GM20000 (cell line): ENCODE measurements around the gene DUSP8.

Experiments
- DNase-seq: peaks from one replicate; pipeline ENCODE4 v3.0.0; 2012; ENCODE audit warnings: low spot score
- TF ChIP-seq, protein P1 (sequence below): IDR thresholded peaks from 2 replicates; pipeline ENCODE4 v1.5.1; 2012; ENCODE audit warnings: mild to moderate bottlenecking, control low read depth; ENCODE audit errors: extremely low read depth, missing control alignments

Gene DUSP8

DNA sequence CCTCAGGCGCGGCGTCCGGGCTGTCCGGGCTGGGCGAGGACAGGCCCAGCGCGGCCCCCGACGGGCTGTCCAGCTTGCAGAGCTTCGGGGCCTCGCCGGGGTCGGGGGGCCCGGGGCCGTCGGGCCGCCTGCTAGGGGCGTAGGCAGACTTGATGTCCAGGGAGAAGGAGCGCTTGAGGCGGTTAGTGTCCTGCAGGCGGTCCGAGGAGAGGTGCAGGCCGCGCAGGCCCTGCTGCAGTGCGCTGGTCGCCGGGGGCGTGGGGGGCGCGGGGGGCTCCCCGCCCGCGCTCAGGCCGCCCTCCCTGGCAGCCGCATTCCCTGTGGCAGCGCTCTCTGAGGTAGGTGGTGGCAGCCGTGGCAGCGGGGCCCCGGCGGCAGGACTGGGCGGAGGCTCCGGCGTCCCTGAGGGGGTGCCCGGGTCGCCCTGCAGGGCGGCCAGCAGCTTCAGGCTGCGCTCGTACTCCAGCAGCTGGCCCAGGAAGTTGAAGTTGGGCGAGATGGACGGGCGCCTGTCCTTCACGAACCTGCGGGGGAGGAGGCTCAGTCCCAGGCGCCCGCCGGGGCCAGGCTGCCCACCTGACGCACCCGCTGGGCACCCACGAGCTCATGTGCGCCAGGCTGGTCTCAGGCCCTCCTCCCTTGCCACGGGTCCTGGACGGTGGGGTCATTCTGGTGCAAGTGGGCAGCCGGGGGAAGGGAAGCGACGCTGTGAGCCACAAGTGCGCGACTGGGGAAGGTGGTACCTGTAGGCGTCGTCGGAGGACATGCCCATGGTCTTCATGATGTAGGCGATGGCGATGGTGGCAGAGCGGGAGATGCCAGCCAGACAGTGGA is 14.8 kb downstream of the DUSP8 start:
- TF ChIP-seq, protein P1, sequence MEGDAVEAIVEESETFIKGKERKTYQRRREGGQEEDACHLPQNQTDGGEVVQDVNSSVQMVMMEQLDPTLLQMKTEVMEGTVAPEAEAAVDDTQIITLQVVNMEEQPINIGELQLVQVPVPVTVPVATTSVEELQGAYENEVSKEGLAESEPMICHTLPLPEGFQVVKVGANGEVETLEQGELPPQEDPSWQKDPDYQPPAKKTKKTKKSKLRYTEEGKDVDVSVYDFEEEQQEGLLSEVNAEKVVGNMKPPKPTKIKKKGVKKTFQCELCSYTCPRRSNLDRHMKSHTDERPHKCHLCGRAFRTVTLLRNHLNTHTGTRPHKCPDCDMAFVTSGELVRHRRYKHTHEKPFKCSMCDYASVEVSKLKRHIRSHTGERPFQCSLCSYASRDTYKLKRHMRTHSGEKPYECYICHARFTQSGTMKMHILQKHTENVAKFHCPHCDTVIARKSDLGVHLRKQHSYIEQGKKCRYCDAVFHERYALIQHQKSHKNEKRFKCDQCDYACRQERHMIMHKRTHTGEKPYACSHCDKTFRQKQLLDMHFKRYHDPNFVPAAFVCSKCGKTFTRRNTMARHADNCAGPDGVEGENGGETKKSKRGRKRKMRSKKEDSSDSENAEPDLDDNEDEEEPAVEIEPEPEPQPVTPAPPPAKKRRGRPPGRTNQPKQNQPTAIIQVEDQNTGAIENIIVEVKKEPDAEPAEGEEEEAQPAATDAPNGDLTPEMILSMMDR, result no peak
- DNase-seq, result no peak

DNA sequence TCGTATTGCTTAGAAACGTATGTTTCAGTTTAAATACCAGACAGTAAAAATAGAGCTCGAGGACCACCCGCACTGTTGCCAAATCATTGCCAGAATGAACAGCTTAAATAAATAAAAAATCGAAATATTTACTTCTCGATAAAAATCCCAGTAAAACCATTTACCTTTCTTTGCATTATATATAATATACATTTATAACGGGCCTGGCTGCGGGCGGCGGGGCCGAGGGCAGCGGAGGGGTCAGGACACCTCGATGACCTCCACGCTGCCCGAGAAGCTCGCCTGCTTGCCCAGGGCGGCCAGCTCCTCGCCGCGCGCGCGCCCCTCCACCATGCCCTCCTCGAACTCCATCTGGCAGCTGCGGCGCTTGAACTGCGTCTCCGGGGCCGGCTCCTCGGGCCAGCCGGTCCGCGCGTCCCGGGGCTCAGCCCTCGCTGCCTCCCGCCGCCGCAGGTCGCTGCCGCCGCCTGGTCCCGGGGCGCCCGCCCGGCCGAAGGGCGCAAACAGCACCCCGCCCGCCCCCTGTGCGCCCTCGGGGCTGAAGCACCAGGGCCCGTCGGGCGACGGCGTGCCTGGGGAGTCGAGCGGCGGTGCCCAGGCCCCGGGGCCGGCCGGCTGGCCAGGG is 15.7 kb downstream of the DUSP8 start:
- DNase-seq, result no peak
- TF ChIP-seq, protein P1, result no peak

DNA sequence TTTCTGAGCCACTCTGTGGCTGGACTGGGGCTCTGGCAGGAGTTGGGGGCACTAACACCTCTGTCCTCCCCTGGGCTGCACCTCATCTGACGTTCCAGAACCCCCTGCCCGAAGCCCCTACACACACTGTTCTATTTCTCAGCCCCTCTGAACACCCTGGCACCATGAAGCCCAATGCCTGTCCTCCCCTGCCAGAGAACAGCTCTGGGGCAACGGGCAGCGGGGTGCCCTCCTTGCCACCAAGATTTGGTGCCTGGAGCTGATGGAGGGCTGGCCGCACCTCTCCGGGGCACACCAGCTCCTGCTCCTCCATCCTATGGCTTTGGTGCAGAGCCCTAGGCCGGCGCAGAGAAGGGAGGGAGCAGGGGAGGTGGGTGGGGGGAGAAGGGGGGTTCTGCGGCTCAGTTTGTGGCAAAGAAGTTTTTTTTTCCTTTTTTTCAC is 16.3 kb downstream of the DUSP8 start:
- TF ChIP-seq, protein P1, result no peak
- DNase-seq, result no peak

DNA sequence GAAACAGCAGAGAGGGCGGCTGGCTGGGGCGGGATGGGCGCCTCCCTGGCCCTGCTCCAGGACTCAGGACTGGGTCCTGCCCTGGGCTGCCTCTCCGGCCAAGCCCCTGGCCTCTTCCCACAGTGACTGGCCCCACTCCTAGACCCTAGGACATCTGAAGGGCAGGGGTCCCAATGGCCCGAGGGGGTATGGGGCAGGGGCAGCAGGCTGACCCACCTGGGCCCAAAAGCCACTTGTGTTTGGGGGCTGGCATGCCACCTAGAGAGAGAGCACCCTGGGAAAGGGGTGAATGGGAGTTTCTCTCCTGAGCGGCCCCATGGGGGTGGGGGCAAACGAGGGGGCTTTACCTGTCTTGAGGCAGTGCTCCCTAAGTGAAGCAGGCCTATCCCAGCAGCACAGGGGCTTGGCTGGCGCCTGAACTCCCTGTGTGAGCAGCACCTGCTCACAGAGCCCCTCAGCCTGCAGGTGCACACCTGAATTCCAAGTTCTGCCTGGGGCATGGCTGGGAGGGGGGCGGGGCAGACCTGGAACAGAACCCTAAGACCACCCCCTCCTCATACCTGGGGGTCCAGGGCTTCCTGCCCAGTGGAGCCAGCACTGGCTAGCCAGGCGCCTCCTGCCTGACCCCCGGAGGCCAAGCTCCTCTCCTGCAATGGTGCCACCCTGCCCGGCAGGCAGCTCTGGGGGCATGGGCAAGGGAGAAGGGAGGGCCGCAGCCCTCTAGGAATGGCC is 16.9 kb downstream of the DUSP8 start:
- TF ChIP-seq, protein P1, result no peak
- no peak for DNase-seq

DNA sequence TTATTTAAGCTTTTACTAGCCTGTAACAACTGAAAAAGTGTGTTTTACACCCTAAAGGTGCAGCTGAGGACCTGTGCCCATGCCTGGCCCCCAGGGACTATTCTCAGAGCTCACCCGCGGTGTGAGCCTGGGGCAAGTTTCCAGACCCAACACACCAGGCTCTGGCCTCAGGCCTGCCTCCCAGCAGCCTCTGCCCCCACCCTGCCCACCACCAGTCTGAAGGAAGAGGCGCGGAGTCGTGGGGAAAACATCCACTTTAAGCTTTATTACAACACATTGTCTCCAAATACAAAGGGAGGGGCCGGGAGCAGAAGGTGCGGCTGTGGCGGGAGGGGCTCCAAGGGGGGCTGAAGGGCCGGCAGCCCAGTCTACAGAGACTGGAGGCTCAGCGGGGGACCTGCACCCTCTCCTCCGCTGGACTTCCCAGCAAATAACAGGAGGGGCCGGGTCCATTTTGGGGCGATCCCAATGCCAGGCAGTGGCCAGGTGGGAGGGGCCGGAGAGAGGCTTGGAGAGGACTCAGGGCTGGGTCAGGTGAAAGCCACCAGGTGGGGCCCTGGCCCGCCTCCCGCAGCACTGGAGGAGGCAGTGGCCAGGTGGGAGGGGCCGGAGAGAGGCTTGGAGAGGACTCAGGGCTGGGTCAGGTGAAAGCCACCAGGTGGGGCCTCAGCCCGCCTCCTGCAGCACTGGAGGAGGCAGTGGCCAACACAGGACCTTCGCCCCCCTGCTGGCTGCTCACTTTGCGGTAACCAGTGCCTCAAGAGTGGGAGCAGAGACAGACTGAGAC is 18.1 kb downstream of the DUSP8 start:
- TF ChIP-seq, protein P1, result no peak
- DNase-seq, result no peak

DNA sequence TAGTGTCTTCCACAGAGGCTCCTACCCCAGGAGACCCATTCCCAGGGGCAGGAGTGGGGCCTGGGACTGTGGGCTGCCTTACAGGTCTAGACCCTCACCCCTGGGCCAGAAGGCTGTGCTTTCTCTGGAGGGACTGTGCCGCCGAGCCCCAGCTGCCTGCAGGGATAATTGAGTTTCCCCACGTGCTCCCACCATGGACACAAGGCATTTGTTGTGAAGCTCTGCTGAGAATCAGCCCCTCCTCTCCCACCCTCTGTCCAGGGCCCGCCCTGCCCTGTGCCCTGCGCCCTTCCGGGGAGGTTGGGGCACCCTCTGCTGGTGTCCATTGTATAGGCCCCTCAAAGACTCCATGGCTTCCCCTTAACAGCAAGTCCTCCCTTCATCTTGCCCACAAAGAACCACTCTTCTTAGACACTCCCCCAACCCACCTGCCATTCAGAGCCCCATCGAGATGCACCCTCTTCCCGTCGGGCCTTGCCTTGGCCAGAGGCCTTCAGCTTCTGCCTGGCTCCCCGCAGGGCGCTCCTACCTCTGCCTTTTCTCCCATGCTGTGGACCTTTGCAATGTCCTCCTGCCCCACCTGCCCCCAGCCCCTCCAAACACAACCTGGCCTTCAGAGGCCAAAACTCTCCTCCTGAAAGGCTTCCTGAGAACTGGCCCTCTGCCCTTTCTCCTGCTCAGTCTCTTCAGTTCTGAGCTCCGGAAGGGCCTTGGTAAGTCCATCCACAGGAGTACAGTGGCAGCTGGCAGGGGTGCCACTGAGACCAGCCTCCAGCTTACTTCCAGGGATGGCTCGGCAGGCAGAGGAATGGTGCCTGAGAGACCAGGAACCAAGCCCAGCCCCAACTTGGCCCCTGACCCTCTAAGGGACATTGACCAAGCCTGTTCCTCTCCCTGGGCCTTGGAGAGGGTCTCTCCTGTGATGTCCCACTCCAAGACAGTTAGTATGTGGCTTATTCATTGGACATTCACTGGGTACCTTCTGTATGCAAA is 22.4 kb downstream of the DUSP8 start:
- DNase-seq, result no peak
- TF ChIP-seq, protein P1, result no peak
